ENCODE measurements around the gene SELENON. TPM values are rescaled to one million over a fixed set of nuclear protein-coding genes. Genes with fewer than 3 reads are reported as not detected.

Gene SELENON
- total RNA-seq, 1 donor: 33.7 TPM

- Histone ChIP-seq H3K9me3 (ENCODE audit: low read depth, low read length) (no peaks in the 10 kb centered on the region), H4K20me1 (ENCODE audit: insufficient read depth, low read length) (peaks cover 4% of the 10 kb centered on the region), H3K4me1 (ENCODE audit: insufficient read depth, low read length) (peaks cover 31% of the 10 kb centered on the region), H3K4me2 (ENCODE audit: insufficient read depth, low read length) (no peak overlapping the region), H3K79me2 (ENCODE audit: insufficient read depth, low read length) (peaks cover 28% of the 10 kb centered on the region), H3K36me3 (ENCODE audit: insufficient read depth, low read length) (peaks cover 3% of the 10 kb centered on the region), H3K4me3 (ENCODE audit: insufficient read depth, low read length) (no peak overlapping the region), H3K27ac (ENCODE audit: low read depth, low read length) (no peak overlapping the region), H2AFZ (ENCODE audit: low read length) (no peak overlapping the region), H3K27me3 (ENCODE audit: insufficient read depth, low read length) (no peaks in the 10 kb centered on the region)
- no peak for TF ChIP-seq CTCF (IDR thresholded peaks at IDR 0.05; ENCODE audit: extremely low read depth, low read depth, low read length)
- peak; percentile 75 for DNase-seq (ENCODE audit: insufficient read length, low spot score, missing footprints)
These were observed 1.2 kb upstream of the SELENON start for GRCh38 chr1:25798666-25799351.

- H3K4me3 ChIP-seq (ENCODE audit: insufficient read depth, low read length): peak overlapping the region; percentile 71
- peak overlapping the region; percentile 78 for H3K4me2 ChIP-seq (ENCODE audit: insufficient read depth, low read length)
- peak; percentile 81 for DNase-seq (ENCODE audit: insufficient read length, low spot score, missing footprints)
- peak overlapping the region; percentile 91 for H2AFZ ChIP-seq (ENCODE audit: low read length)
- H3K9me3 ChIP-seq (ENCODE audit: low read depth, low read length): no peaks in the 10 kb centered on the region
- peaks cover 30% of the 10 kb centered on the region for H3K4me1 ChIP-seq (ENCODE audit: insufficient read depth, low read length)
- peaks cover 3% of the 10 kb centered on the region for H3K36me3 ChIP-seq (ENCODE audit: insufficient read depth, low read length)
- no peaks in the 10 kb centered on the region for H3K27me3 ChIP-seq (ENCODE audit: insufficient read depth, low read length)
- peaks cover 28% of the 10 kb centered on the region for H3K79me2 ChIP-seq (ENCODE audit: insufficient read depth, low read length)
- TF ChIP-seq CTCF (IDR thresholded peaks at IDR 0.05; ENCODE audit: extremely low read depth, low read depth, low read length): no peak
- peaks cover 7% of the 10 kb centered on the region for H4K20me1 ChIP-seq (ENCODE audit: insufficient read depth, low read length)
- H3K27ac ChIP-seq (ENCODE audit: low read depth, low read length): no peak overlapping the region
These were observed 550 bp upstream of the SELENON start for GRCh38 chr1:25799352-25799934.

- Histone ChIP-seq H3K4me1 (ENCODE audit: insufficient read depth, low read length) (peaks cover 32% of the 10 kb centered on the region), H3K27ac (ENCODE audit: low read depth, low read length) (peak overlapping the region; percentile 23), H2AFZ (ENCODE audit: low read length) (peak overlapping the region; percentile 72), H4K20me1 (ENCODE audit: insufficient read depth, low read length) (peaks cover 7% of the 10 kb centered on the region), H3K79me2 (ENCODE audit: insufficient read depth, low read length) (peaks cover 34% of the 10 kb centered on the region), H3K4me2 (ENCODE audit: insufficient read depth, low read length) (peak overlapping the region; percentile 82), H3K9me3 (ENCODE audit: low read depth, low read length) (no peaks in the 10 kb centered on the region), H3K36me3 (ENCODE audit: insufficient read depth, low read length) (peaks cover 11% of the 10 kb centered on the region), H3K4me3 (ENCODE audit: insufficient read depth, low read length) (peak overlapping the region; percentile 79), H3K27me3 (ENCODE audit: insufficient read depth, low read length) (no peaks in the 10 kb centered on the region)
- peak; percentile 91 for DNase-seq (ENCODE audit: insufficient read length, low spot score, missing footprints)
- no peak for TF ChIP-seq CTCF (IDR thresholded peaks at IDR 0.05; ENCODE audit: extremely low read depth, low read depth, low read length)
These were observed 847 bp downstream of the SELENON start for GRCh38 chr1:25800703-25801377.

- Histone ChIP-seq H4K20me1 (ENCODE audit: insufficient read depth, low read length) (peaks cover 19% of the 10 kb centered on the region), H3K9me3 (ENCODE audit: low read depth, low read length) (no peaks in the 10 kb centered on the region), H2AFZ (ENCODE audit: low read length) (no peak overlapping the region), H3K36me3 (ENCODE audit: insufficient read depth, low read length) (peaks cover 16% of the 10 kb centered on the region), H3K27ac (ENCODE audit: low read depth, low read length) (no peak overlapping the region), H3K4me3 (ENCODE audit: insufficient read depth, low read length) (no peak overlapping the region), H3K79me2 (ENCODE audit: insufficient read depth, low read length) (peaks cover 34% of the 10 kb centered on the region), H3K4me2 (ENCODE audit: insufficient read depth, low read length) (no peak overlapping the region), H3K4me1 (ENCODE audit: insufficient read depth, low read length) (peaks cover 40% of the 10 kb centered on the region), H3K27me3 (ENCODE audit: insufficient read depth, low read length) (no peaks in the 10 kb centered on the region)
- DNase-seq (ENCODE audit: insufficient read length, low spot score, missing footprints): peak; percentile 78
- no peak for TF ChIP-seq CTCF (IDR thresholded peaks at IDR 0.05; ENCODE audit: extremely low read depth, low read depth, low read length)
These were observed 2.9 kb downstream of the SELENON start for GRCh38 chr1:25802915-25803314.
